HepG2 (cell line): ENCODE results near the gene BARX1. TPM values are rescaled to one million over a fixed set of nuclear protein-coding genes. Genes with fewer than 3 reads are reported as not detected.
A peak's percentile ranks its signal among the peaks of the same experiment; 100 is the strongest.

Experiments
- ATAC-seq: fragments of 200-7000 bp; cut with Tn5 transposase; 3 replicates; pipeline ENCODE4 v1.9.1; 2020; ENCODE audit warnings: mild to moderate bottlenecking, moderate library complexity
- BruUV-seq: library from RNA; stranded (reverse); fragments of 400-500 nt; replicated peaks from 2 replicates; lab custom pipeline; 2021; lab: Mats Ljungman, UMichigan
- CTCF ChIA-PET: fragments of 300-600 bp; formaldehyde crosslinking; extraction: SDS; loops from one replicate; lab custom pipeline; 2021; ENCODE audit warnings: low total read pairs, inconsistent platforms, low intra/inter-chr PET ratio; lab: Yijun Ruan, JAX
- POLR2A ChIA-PET: fragments of 350-600 bp; sonication (Branson Sonifier 250); formaldehyde crosslinking; loops from one replicate; lab custom pipeline; 2020; ENCODE audit warnings: antibody characterized with exemption, inconsistent platforms; lab: Yijun Ruan, JAX
- DNase-seq: peaks from one replicate; pipeline ENCODE4 v3.0.0-alpha.2; 2015; ENCODE audit warnings: low spot score
- FAIRE-seq: peaks from 3 replicates; lab custom pipeline; 2011; peaks lifted over from hg19 to GRCh38; lab: Jason Lieb, UNC
- H2AFZ ChIP-seq: one replicate; pipeline ENCODE4 v1.6.1; 2011; ENCODE audit warnings: low read length, inconsistent platforms
- H3K27ac ChIP-seq: fragments of 300-600 bp; 3 replicates; pipeline ENCODE4 v1.8.0; 2011; ENCODE audit warnings: mixed run types, mild to moderate bottlenecking, mixed read lengths, low read length, inconsistent platforms; ENCODE audit not compliant: insufficient read depth; ENCODE audit errors: extremely low read length
- H3K27me3 ChIP-seq, 2 experiments: fragments of 200-600 bp in 1 of 2; 2 replicates in 1 of 2; 3 replicates in 1 of 2; pipeline versions ENCODE4 v1.6.0 to v1.8.0; 2011; ENCODE audit warnings: low read length in 2 of 2, mild to moderate bottlenecking in 2 of 2, moderate library complexity in 2 of 2, inconsistent platforms in 1 of 2; ENCODE audit not compliant: insufficient read depth in 2 of 2, control insufficient read depth in 1 of 2
- H3K36me3 ChIP-seq, 2 experiments: fragments of 200-600 bp in 1 of 2; replicated peaks in 1 of 2; 2 replicates in 1 of 2; 3 replicates in 1 of 2; pipeline versions ENCODE4 v1.5.1 to v1.8.0; 2011; ENCODE audit warnings: low read length in 2 of 2, inconsistent platforms in 1 of 2; ENCODE audit not compliant: insufficient read depth in 2 of 2, control insufficient read depth in 1 of 2
- H3K4me1 ChIP-seq: 2 replicates; pipeline ENCODE4 v1.5.1; 2012; ENCODE audit warnings: low read length, inconsistent platforms; ENCODE audit not compliant: insufficient read depth
- H3K4me2 ChIP-seq: 2 replicates; pipeline ENCODE4 v1.6.0; 2011; ENCODE audit warnings: low read depth, low read length, inconsistent platforms
- H3K4me3 ChIP-seq, 3 experiments: fragments of 200-600 bp in 1 of 3; sonication (generic), shearing (Covaris generic) in 1 of 3; replicated peaks in 1 of 3; 2 replicates each; pipeline ENCODE4 v1.5.1; 2011 to 2016; ENCODE audit warnings: low read length in 3 of 3, inconsistent platforms in 2 of 3, low read depth in 2 of 3, mild to moderate bottlenecking in 2 of 3, control low read depth in 1 of 3, mixed read lengths in 1 of 3; ENCODE audit not compliant: insufficient read depth in 1 of 3
- H3K79me2 ChIP-seq: one replicate; pipeline ENCODE4 v1.6.1; 2011; ENCODE audit warnings: low read length, inconsistent platforms; ENCODE audit not compliant: insufficient read depth
- H3K9ac ChIP-seq: 2 replicates; pipeline ENCODE4 v1.6.0; 2011; ENCODE audit warnings: mild to moderate bottlenecking, low read depth, low read length, inconsistent platforms; ENCODE audit not compliant: insufficient read depth
- H3K9me3 ChIP-seq: 2 replicates; pipeline ENCODE4 v1.5.1; 2012; ENCODE audit warnings: mild to moderate bottlenecking, low read length
- H4K20me1 ChIP-seq: 2 replicates; pipeline ENCODE4 v1.6.0; 2011; ENCODE audit warnings: inconsistent platforms, mild to moderate bottlenecking, low read length, moderate library complexity; ENCODE audit not compliant: insufficient read depth
- EZH2 ChIP-seq: conservative IDR thresholded peaks from 2 replicates; pipeline ENCODE4 v1.6.1; 2012; ENCODE audit warnings: mild to moderate bottlenecking, low read depth, low read length, moderate library complexity
- KLF6 ChIP-seq: IDR thresholded peaks from 2 replicates; pipeline ENCODE4 v1.8.0; 2016; ENCODE audit warnings: missing biosample characterization, missing genetic modification reagents
- NCOA2 ChIP-seq: sonication (generic); formaldehyde crosslinking; IDR thresholded peaks from 2 replicates; pipeline ENCODE4 v1.8.0; 2022; ENCODE audit warnings: inconsistent platforms
- POGZ ChIP-seq: sonication (generic); formaldehyde crosslinking; IDR thresholded peaks from 2 replicates; pipeline ENCODE4 v1.4.0; 2020; ENCODE audit warnings: mild to moderate bottlenecking, missing genetic modification reagents
- RNF2 ChIP-seq: fragments of 450-650 bp; conservative IDR thresholded peaks from 2 replicates; pipeline ENCODE4 v1.6.1; 2016; ENCODE audit warnings: low read depth
- TARDBP ChIP-seq: sonication (generic); formaldehyde crosslinking; IDR thresholded peaks from 2 replicates; pipeline ENCODE4 v1.8.0; 2022; ENCODE audit warnings: mild to moderate bottlenecking, missing genetic modification reagents
- THYN1 ChIP-seq: sonication (generic); formaldehyde crosslinking; IDR thresholded peaks from 2 replicates; pipeline ENCODE4 v1.8.1; 2023; ENCODE audit warnings: low read depth, mild to moderate bottlenecking, moderate library complexity, missing genetic modification reagents, borderline replicate concordance
- WGBS: methylation state at CpG from one replicate; pipeline ENCODE4 v1.1.6; 2017; ENCODE audit warnings: low lambda C conversion rate; 5-methylcytosine and 5-hydroxymethylcytosine counted together
- in situ Hi-C: cut with HindIII; loops from 2 replicates; pipeline ENCODE4 v1.10.0; 2017; ENCODE audit warnings: low pct_unique_long_range_greater_than_20kb; ENCODE audit not compliant: extremely low pct_ligation_motif_present
- intact Hi-C: fragments of 100-400 bp; cut with micrococcal nuclease; formaldehyde crosslinking; loops from one replicate; pipeline ENCODE4 v1.10.0; 2022; ENCODE audit not compliant: unreplicated experiment
- polyA plus RNA-seq, 8 experiments: library from polyadenylated mRNA; depleted of rRNA in 3 of 8; stranded (reverse) in 7 of 8; unstranded in 1 of 8; fragments of >200 nt; fragmentation: Illumina TruSeq in 4 of 8; extraction: Trizol in 4 of 8; gene quantifications; 2 replicates each; pipeline versions ENCODE4 v1.2.1 to v1.2.3, GENCODE V29; 2011 to 2016; ENCODE audit warnings: low read depth in 4 of 8, missing spikeins in 1 of 8, mixed read lengths in 1 of 8; ENCODE audit not compliant: insufficient read depth in 1 of 8
- total RNA-seq, 5 experiments: library from RNA; depleted of rRNA; stranded (reverse); fragments of >200 nt; fragmentation: Illumina TruSeq; extraction: Trizol; gene quantifications; 2 replicates each; pipeline ENCODE4 v1.2.3, GENCODE V29; 2016; ENCODE audit warnings: low read depth in 1 of 5
- TF ChIP-seq, protein P1 (sequence below): sonication (generic); formaldehyde crosslinking; IDR thresholded peaks from 2 replicates; pipeline ENCODE4 v1.4.0; 2020; ENCODE audit warnings: missing genetic modification reagents
- TF ChIP-seq, protein P2 (sequence below): sonication (generic); formaldehyde crosslinking; IDR thresholded peaks from 2 replicates; pipeline ENCODE4 v1.4.0; 2020; ENCODE audit warnings: missing genetic modification reagents, mild to moderate bottlenecking, borderline replicate concordance

BARX1 gene
- total and polyA plus RNA-seq, 2 of the 13 experiments (the other 11 are each of a cell fraction or from before 2014, with no cell fraction given) = not detected

GRCh38 chr9:93959739-93960154 is 4.6 kb upstream of the BARX1 start (continued):
- TF ChIP-seq, protein P1, sequence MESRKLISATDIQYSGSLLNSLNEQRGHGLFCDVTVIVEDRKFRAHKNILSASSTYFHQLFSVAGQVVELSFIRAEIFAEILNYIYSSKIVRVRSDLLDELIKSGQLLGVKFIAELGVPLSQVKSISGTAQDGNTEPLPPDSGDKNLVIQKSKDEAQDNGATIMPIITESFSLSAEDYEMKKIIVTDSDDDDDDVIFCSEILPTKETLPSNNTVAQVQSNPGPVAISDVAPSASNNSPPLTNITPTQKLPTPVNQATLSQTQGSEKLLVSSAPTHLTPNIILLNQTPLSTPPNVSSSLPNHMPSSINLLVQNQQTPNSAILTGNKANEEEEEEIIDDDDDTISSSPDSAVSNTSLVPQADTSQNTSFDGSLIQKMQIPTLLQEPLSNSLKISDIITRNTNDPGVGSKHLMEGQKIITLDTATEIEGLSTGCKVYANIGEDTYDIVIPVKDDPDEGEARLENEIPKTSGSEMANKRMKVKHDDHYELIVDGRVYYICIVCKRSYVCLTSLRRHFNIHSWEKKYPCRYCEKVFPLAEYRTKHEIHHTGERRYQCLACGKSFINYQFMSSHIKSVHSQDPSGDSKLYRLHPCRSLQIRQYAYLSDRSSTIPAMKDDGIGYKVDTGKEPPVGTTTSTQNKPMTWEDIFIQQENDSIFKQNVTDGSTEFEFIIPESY (CRISPR knock-in tag) = no peak
- TF ChIP-seq THYN1 (CRISPR knock-in tag) (no peak), RNF2 (peak; percentile 33; the same call in 1 of the 2 replicates), TARDBP (CRISPR knock-in tag) (no peak), POGZ (CRISPR knock-in tag) (no peak)

DNA sequence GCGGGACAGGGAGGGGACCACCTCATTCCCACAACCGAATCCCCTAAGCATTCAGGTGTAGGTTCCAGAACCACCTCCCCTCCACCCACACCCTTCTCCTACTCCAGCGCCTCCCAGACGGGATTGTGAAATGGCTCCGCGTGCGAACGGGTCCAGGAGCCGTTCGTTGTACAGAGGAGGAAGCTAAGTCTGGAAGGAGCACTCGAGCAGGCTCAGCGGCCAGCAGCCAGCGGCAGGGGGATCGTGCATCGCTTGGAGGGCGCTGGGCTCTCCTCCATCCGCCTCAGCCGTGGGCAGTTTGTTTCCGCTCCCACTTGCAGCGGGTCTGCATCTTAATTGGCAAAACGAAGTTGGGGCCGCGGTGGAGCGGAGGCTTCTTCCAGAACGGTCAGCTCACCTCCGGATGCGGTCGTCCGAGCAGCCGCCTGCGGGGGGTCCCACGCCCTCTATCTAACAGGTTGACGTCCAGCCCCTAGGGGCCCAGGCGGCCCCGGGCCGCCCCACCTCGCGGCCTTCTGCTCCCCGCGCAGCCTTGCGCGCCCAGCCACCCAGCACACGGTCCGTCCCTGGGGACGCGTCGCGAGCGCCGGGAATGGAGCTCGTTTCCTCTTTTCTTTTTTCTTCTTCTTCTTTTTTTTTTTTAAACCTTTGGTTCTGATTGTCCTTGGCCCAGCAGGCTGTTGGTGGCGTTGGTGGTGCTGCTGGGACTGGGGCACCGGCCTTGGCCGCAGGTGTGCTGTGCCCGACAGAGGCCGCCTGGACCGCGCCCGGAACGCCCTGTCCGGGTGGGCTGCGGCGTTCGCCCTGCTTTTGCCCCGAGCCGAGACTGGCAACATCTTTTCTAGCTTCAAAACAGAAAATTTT is 3.9 kb upstream of the BARX1 start:
- intact Hi-C loops (no loop called here), in situ Hi-C loops (no loop called here)
- no peaks in the 10 kb centered on the region for H4K20me1 ChIP-seq
- no peak overlapping the region for H2AFZ ChIP-seq
- peaks cover 24 to 66% of the 10 kb centered on the region in 2 experiments for H3K27me3 ChIP-seq
- H3K4me2 ChIP-seq = peak overlapping the region; percentile 56
- FAIRE-seq (no peak), ATAC-seq (no peak), DNase-seq (no peak)
- H3K9me3 ChIP-seq = no peaks in the 10 kb centered on the region
- H3K27ac ChIP-seq = no peak overlapping the region
- BruUV-seq = no TSS peak
- TF ChIP-seq EZH2 (peak; percentile 44; the same call in 1 of the 2 replicates), NCOA2 (CRISPR knock-in tag) (no peak), KLF6 (CRISPR knock-in tag) (no peak)
- TF ChIP-seq, protein P2, sequence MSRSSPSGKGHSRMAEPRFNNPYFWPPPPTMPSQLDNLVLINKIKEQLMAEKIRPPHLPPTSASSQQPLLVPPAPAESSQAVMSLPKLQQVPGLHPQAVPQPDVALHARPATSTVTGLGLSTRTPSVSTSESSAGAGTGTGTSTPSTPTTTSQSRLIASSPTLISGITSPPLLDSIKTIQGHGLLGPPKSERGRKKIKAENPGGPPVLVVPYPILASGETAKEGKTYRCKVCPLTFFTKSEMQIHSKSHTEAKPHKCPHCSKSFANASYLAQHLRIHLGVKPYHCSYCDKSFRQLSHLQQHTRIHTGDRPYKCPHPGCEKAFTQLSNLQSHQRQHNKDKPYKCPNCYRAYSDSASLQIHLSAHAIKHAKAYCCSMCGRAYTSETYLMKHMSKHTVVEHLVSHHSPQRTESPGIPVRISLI (CRISPR knock-in tag) = no peak
- ChIA-PET CTCF (no interaction called here), POLR2A (no interaction called here)
- no peak overlapping the region for H3K9ac ChIP-seq
- no peaks in the 10 kb centered on the region for H3K36me3 ChIP-seq
- no peaks in the 10 kb centered on the region for H3K4me1 ChIP-seq
- H3K79me2 ChIP-seq = no peaks in the 10 kb centered on the region
- 43% methylated on average over 51 of the region's 66 CpGs for WGBS
- H3K4me3 ChIP-seq = peak overlapping the region in 1 of 3 experiments; percentile 7; a peak in 1 of 6 replicates
